NCI-H345 treated with DMSO at 0.1 percent for 48 hours (cell line): ENCODE results near the gene PAPPA.

Experiments
- DNase-seq: peaks from one replicate; lab custom pipeline; 2025; ENCODE audit not compliant: unreplicated experiment; lab: John Stamatoyannopoulos, UW

PAPPA gene

GRCh38 chr9:116153765-116154333 lies at the start of gene PAPPA:
Gene PAPPA, plus strand, starts transcription at chr9:116153791. Its CDS starts 382 bp downstream, at chr9:116154173.
- DNase-seq = no peak

- DNase-seq = no peak
Observed at GRCh38 chr9:116103976-116104820, 49.4 kb upstream of the PAPPA start.

GRCh38 chr9:116112236-116112635 lies 41.4 kb upstream of the PAPPA start:
- DNase-seq = no peak

GRCh38 chr9:116115761-116116353 lies 37.7 kb upstream of the PAPPA start:
- DNase-seq = no peak

- DNase-seq = no peak
Observed at GRCh38 chr9:116116393-116116792, 37.2 kb upstream of the PAPPA start.

- DNase-seq = no peak
Observed at GRCh38 chr9:116123171-116123570, 30.4 kb upstream of the PAPPA start.

GRCh38 chr9:116124472-116125040 lies 29.0 kb upstream of the PAPPA start:
- no peak for DNase-seq

- no peak for DNase-seq
Observed at GRCh38 chr9:116133163-116133562, 20.4 kb upstream of the PAPPA start.

GRCh38 chr9:116134975-116135374 lies 18.6 kb upstream of the PAPPA start:
- no peak for DNase-seq

GRCh38 chr9:116137010-116137409 lies 16.6 kb upstream of the PAPPA start:
- no peak for DNase-seq

GRCh38 chr9:116137581-116137980 lies 16.0 kb upstream of the PAPPA start:
- no peak for DNase-seq

GRCh38 chr9:116141864-116142561 lies 11.6 kb upstream of the PAPPA start:
- DNase-seq = no peak

GRCh38 chr9:116142706-116143492 lies 10.7 kb upstream of the PAPPA start:
- no peak for DNase-seq

GRCh38 chr9:116144038-116144437 lies 9.6 kb upstream of the PAPPA start:
- no peak for DNase-seq

GRCh38 chr9:116144555-116144954 lies 9.0 kb upstream of the PAPPA start:
- DNase-seq = no peak

- DNase-seq = no peak
Observed at GRCh38 chr9:116145036-116145435, 8.6 kb upstream of the PAPPA start.

- DNase-seq = no peak
Observed at GRCh38 chr9:116147821-116148220, 5.8 kb upstream of the PAPPA start.

- peak; percentile 18 for DNase-seq
Observed at GRCh38 chr9:116149844-116150243, 3.7 kb upstream of the PAPPA start.

GRCh38 chr9:116151199-116151598 lies 2.4 kb upstream of the PAPPA start:
- no peak for DNase-seq

GRCh38 chr9:116151966-116152381 lies 1.6 kb upstream of the PAPPA start:
- DNase-seq = no peak
